Fibroblast of skin of left biceps (primary cell): ENCODE results near the gene INTS15.
A peak's percentile ranks its signal among the peaks of the same experiment; 100 is the strongest.
"Not testable (repeated sequence)": the region's sequence is repeated elsewhere in the genome, so short reads cannot be mapped to it uniquely, and the experiment has no call there.

Source experiments
- DNase-seq, 2 experiments: peaks; one replicate each; pipeline ENCODE4 v3.0.0-alpha.2; 2013; ENCODE audit warnings: low read depth in 2 of 2

Gene INTS15

GRCh38 chr7:6577369-6578113, 12.3 kb upstream of the INTS15 start, which contains the start of gene ZDHHC4:
Gene ZDHHC4, plus strand, starts transcription at chr7:6577454. Its CDS starts 3,108 bp downstream, at chr7:6580562.
- DNase-seq: peak; percentile 60 to 68

GRCh38 chr7:6578114-6579084, 11.4 kb upstream of the INTS15 start:
- DNase-seq: no peak

- DNase-seq: no peak
Observed at GRCh38 chr7:6579446-6579845, 10.4 kb upstream of the INTS15 start.

- DNase-seq: not testable (repeated sequence)
Observed at GRCh38 chr7:6585746-6586432, 3.9 kb upstream of the INTS15 start.

- no peak for DNase-seq
Observed at GRCh38 chr7:6588566-6588965, 1.3 kb upstream of the INTS15 start.

- DNase-seq: no peak
Observed at GRCh38 chr7:6589151-6589828, 531 bp upstream of the INTS15 start.

- DNase-seq: no peak
Observed at GRCh38 chr7:6590645-6591110, 857 bp downstream of the INTS15 start.

- no peak for DNase-seq
Observed at GRCh38 chr7:6600093-6600492, 10.3 kb downstream of the INTS15 start.

- no peak for DNase-seq
Observed at GRCh38 chr7:6604458-6604857, 14.6 kb downstream of the INTS15 start.

GRCh38 chr7:6606866-6607583, 17.2 kb downstream of the INTS15 start:
- no peak for DNase-seq

GRCh38 chr7:6607651-6608051, 17.8 kb downstream of the INTS15 start:
- DNase-seq: no peak

GRCh38 chr7:6608081-6608480, 18.3 kb downstream of the INTS15 start:
- no peak for DNase-seq

- no peak for DNase-seq
Observed at GRCh38 chr7:6608794-6609193, 19.0 kb downstream of the INTS15 start.

GRCh38 chr7:6612819-6613218, 23.0 kb downstream of the INTS15 start:
- DNase-seq: no peak

GRCh38 chr7:6613706-6614105, 23.9 kb downstream of the INTS15 start:
- no peak for DNase-seq

- DNase-seq: no peak
Observed at GRCh38 chr7:6614953-6615722, 25.3 kb downstream of the INTS15 start, which contains the start of gene ZNF853. Gene ZNF853, plus strand, starts transcription at chr7:6615610. Its CDS starts 565 bp downstream, at chr7:6616175.

- no peak for DNase-seq
Observed at GRCh38 chr7:6615723-6616555, 26.1 kb downstream of the INTS15 start.

- DNase-seq: no peak
Observed at GRCh38 chr7:6616854-6617643, 27.2 kb downstream of the INTS15 start.
